ENCODE measurements around the gene UQCRH. TPM values are rescaled to one million over a fixed set of nuclear protein-coding genes. Genes with fewer than 3 reads are reported as not detected.
"Not testable (repeated sequence)": the region's sequence is repeated elsewhere in the genome, so short reads cannot be mapped to it uniquely, and the experiment has no call there.

UQCRH gene
- total RNA-seq, 1 donor from 2014 or later: 240 TPM

GRCh38 chr1:46333300-46334029, 30.0 kb downstream of the UQCRH start:
- DNase-seq (ENCODE audit: low spot score): no peak

DNA sequence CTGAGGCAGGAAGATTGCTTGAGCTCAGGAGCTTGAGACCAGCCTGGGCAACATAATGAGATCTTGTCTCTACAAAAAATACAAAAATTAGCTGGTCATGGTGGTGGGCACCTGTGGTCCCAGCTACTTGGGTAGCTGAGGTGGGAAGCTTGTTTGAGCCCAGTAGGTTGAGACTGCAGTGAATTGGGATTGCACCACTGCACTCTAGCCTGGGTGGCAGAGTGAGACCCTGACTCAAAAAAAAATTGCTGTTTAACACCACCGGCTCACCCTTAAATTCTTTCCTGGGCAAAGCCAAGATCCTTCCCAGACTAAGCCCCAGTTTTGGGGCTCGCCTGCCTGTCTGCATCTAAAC, 30.5 kb downstream of the UQCRH start:
- DNase-seq (ENCODE audit: low spot score): no peak

DNA sequence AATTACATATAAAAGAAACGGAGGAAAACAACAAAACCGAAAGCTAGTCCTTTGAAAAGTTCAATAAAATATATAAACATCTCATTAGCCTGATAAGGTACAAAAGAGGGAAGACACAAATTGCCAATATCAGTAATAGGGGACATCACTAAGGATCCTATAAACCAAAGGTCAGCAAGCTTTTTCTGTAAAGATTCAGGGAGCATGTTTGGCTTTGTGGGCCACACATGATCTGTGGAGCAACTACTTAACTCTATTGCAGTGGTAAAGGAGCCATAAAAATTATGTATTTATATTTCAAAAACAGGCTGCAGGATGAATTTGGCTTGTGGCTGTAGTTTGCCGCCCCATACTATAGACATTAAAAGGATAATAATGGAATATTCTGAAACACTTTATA, 31.6 kb downstream of the UQCRH start:
- no peak for DNase-seq (ENCODE audit: low spot score)

- DNase-seq (ENCODE audit: low spot score): not testable (repeated sequence)
Measured at GRCh38 chr1:46337409-46337808, 33.9 kb downstream of the UQCRH start.

- peak; percentile 92 for DNase-seq (ENCODE audit: low spot score)
Measured at GRCh38 chr1:46340404-46341221, 37.1 kb downstream of the UQCRH start, which contains the start of gene NSUN4. NSUN4 (plus strand) TSS chr1:46340807; CDS start chr1:46340827, 20 bp downstream.

GRCh38 chr1:46341222-46342083, 38.0 kb downstream of the UQCRH start:
- no peak for DNase-seq (ENCODE audit: low spot score)

DNA sequence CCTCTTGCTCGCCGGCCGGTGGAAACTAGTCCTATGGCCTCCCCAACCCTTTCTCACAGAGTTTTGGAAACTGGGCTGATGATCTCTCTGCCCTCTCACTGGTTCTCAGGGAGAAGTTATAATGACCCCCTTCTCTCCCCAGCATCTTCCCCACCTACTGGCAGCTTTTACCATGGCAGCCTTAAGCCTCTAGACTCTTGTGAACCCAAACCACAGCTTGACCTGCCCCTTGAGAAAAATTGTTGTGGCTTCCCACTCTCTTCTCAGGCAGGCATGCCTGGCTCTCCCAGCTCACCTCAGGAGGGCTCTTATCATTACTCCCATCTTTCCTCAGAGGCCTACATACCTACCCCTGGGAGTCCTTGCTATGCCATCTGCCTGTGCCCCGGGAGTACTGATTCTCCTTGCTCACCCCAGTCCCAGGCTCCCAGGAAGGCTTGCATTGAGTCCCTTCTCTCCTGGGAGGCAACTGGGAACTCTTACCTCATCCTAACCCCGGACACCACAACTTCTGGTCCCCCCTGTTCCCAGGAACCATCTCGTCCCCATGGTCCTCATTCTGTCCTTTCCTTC, 38.7 kb downstream of the UQCRH start:
- no peak for DNase-seq (ENCODE audit: low spot score)

GRCh38 chr1:46342677-46343350, 39.3 kb downstream of the UQCRH start:
- DNase-seq (ENCODE audit: low spot score): no peak

GRCh38 chr1:46343351-46343695, 39.8 kb downstream of the UQCRH start:
- DNase-seq (ENCODE audit: low spot score): no peak

DNA sequence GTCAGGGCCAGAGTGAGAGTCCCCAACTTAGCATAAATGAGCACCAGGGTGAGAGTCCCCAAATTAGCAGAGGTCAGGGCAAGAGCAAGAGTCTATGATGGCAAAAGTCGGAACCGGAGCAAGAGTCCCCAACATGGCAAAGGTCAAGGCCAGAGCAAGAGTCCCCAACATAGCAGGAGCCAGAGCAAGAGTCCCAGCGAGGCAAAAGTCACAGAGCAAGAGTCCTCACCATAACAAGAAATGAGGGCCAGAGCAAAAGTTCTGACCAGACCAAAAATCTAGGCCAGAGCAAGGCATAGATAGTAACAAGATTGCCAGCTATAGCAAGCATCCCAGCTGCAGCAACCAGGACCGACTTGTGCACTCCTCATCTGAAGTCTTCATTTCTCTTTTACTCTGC, 40.2 kb downstream of the UQCRH start:
- no peak for DNase-seq (ENCODE audit: low spot score)

DNA sequence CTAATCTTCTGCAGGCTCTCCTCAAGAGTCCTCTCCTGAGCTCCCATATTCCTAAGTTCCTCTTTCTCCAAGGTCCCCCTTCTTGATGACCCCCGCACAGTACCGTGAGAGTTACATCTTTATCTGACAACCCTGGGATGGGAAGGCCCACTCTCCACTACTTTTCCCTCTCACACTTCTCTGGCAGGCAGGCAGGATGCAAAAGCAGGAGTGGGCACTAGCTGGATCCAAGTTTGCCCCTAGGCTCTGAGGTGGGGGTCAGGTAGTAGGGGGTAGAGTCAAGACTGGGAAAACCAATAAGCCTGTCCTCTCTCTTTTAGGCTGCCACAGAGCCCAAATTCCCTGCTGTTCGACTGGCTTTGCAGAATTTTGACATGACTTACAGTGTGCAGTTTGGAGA, 41.0 kb downstream of the UQCRH start:
- DNase-seq (ENCODE audit: low spot score): no peak

DNA sequence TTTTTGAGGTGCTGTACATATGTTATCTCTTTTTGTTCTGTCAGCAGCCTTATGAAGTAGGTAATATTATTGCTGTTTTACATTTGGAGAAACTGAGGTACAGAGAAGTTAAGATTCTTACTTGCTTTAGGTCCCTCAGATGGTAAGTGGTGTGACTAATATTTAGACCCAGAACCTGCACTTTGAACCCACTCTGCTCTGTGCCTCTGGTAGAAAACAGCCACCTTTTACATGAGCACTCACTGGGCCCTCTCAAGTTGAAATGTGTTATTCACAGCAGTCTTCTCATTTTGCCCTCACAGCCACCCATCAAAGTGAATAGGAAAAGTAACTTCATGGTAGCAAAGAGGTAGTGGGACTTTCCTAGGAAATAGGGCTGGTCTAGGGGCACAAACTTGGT, 41.8 kb downstream of the UQCRH start:
- DNase-seq (ENCODE audit: low spot score): no peak

- DNase-seq (ENCODE audit: low spot score): no peak
Measured at GRCh38 chr1:46352363-46352762, 48.9 kb downstream of the UQCRH start.

DNA sequence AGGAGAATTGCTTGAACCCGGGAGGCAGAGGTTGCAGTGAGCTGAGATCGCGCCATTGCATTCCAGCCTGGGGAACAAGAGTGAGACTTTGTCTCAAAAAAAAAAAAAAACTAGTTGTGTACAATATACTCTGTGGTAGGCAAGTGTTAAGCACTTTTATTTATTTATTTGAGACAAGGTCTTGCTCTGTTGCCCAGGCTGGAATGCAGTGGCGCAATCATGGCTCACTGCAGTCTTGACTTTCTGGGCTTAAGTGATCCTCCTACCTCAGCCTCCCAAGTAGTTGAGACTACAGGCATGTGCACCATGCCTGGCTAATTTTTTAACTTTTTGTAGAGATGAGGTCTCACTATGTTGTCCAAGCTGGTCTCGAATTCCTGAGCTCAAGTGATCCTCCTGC, 52.4 kb downstream of the UQCRH start:
- not testable (repeated sequence) for DNase-seq (ENCODE audit: low spot score)

DNA sequence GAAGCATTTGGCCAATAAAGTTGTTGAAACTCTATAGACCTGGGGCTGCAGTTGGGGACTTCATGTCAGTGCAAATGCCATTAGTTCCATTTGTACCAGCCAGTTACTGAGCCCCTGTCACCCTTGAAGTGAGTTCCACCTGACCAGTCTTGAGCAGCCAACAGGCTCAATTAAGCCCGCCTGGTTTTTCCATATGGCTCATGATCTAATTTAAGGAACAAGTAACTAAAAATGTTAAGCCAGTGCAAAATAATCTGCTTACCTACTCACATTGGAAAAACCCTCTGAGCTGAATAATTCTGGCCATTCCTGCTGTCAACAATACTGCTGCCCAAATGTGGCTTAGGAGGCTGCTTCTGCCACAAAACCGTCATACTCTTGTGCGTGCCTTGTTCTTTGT, 58.7 kb downstream of the UQCRH start:
- DNase-seq (ENCODE audit: low spot score): no peak

- DNase-seq (ENCODE audit: low spot score): no peak
Measured at GRCh38 chr1:46363121-46363520, 59.6 kb downstream of the UQCRH start.

- DNase-seq (ENCODE audit: low spot score): peak; percentile 30
Measured at GRCh38 chr1:46364612-46365011, 61.1 kb downstream of the UQCRH start.

DNA sequence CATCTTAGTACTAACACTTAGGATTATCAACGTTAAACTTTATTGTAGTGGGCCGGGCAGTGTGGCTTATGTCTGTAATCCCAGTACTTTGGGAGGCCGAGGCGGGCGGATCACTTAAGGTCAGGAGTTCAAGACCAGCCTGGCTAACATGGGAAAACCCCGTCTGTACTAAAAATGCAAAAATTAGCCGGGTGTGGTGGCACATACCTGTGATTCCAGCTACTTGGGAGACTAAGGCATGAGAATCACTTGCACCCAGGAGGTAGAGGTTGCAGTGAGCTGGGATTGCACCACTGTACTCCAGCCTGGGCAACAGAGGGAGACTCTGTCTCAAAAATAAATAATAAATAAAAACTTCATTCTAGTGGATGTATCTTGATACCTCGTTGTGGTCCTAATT, 62.3 kb downstream of the UQCRH start:
- not testable (repeated sequence) for DNase-seq (ENCODE audit: low spot score)

Data from mucosa of gallbladder (tissue), 1 donor.